Measurements from ENCODE around the gene OR4D1.
"Not testable (repeated sequence)": the region's sequence is repeated elsewhere in the genome, so short reads cannot be mapped to it uniquely, and the experiment has no call there.

Gene OR4D1

GRCh38 chr17:58147930-58148434, at the start of gene OR4D1:
TSS of gene OR4D1 (plus strand) at chr17:58148384. CDS start at chr17:58155154, 6,770 bp downstream.
- DNase-seq (ENCODE audit: low read depth, low spot score), result no peak

DNA sequence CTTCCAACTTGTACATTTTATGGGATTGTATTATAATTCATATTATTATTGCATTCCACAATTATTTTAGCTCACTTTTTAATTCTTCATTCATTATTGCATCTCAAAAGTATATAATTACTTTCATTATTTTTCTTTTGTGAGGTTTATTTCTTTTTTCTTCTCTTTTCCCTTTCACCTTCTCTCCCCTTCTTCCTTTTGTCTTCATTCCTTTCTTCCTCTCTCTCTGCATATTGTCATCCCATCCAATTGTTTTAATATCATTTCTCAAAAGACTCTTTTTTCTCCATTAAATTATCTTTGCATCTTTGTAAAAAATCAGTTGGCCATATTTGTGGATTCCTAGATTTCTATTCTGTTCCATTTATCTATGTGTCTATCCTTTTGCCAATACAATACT, 47.7 kb upstream of the OR4D1 start:
- no peak for DNase-seq (ENCODE audit: low read depth, low spot score)

GRCh38 chr17:58101898-58102297, 46.3 kb upstream of the OR4D1 start:
- not testable (repeated sequence) for DNase-seq (ENCODE audit: low read depth, low spot score)

GRCh38 chr17:58105093-58105492, 43.1 kb upstream of the OR4D1 start:
- no peak for DNase-seq (ENCODE audit: low read depth, low spot score)

GRCh38 chr17:58107306-58107705, 40.9 kb upstream of the OR4D1 start:
- DNase-seq (ENCODE audit: low read depth, low spot score), result no peak

DNA sequence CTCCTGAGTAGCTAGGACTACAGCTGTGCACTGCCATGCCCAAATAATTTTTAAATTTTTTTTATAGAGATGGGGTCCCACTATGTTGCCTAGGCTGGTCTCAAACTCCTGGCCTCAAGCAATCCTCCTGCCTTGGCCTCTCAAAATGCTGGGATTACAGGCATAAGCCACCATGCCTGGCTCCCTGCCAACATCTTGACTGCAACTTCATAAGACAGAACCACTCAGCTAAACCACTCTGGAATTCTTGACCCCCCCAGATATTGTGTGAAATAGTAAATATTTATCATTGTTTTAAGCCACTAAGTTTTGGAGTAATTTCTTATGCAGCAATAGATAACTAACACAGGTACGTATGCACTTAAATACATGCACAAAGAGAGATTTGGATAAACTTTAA, 39.0 kb upstream of the OR4D1 start:
- no peak for DNase-seq (ENCODE audit: low read depth, low spot score)

GRCh38 chr17:58110012-58110411, 38.2 kb upstream of the OR4D1 start:
- DNase-seq (ENCODE audit: low read depth, low spot score), result no peak

- no peak for DNase-seq (ENCODE audit: low read depth, low spot score)
These were observed 36.5 kb upstream of the OR4D1 start for GRCh38 chr17:58111676-58112075.

- peak; percentile 71 for DNase-seq (ENCODE audit: low read depth, low spot score)
These were observed 35.1 kb upstream of the OR4D1 start for GRCh38 chr17:58112970-58113631.

GRCh38 chr17:58113947-58114346, 34.2 kb upstream of the OR4D1 start:
- no peak for DNase-seq (ENCODE audit: low read depth, low spot score)

DNA sequence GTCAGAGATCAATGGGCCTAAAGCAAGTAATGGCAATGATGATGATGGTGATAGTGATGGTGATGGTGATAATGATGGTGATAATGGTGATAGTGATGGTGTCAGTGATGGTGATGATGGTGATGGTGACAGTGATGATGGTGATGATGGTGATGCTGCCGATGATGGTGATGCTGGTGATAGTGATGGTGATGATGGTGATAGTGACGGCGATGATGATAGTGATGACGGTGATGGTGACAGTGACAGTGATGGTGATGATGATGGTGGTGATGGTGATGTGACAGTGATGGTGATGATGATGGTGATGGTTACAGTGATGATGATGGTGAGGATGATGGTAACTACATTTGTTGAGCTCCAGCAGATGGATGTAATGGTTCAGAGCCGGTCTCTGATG, 30.8 kb upstream of the OR4D1 start:
- DNase-seq (ENCODE audit: low read depth, low spot score), result no peak

DNA sequence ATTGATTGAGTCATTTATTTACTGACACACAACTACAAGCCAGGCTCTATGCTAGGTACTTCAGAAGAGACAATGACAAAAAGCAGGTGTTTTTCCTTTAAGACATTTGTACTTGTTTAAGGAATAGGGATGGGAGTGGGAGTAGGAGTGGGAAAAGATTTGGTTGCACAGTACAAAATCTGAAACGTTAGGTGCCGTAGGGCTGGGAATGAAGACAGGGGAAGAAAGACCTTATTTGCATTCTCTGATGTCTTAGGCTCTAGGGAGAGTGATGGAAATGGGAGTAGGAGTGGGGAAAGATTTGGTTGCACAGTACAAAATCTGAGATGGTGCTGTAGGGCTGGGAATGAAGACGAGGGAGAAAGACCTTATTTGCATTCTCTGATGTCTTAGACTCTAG, 28.7 kb upstream of the OR4D1 start:
- no peak for DNase-seq (ENCODE audit: low read depth, low spot score)

GRCh38 chr17:58120195-58120822, 27.9 kb upstream of the OR4D1 start:
- DNase-seq (ENCODE audit: low read depth, low spot score), result no peak

DNA sequence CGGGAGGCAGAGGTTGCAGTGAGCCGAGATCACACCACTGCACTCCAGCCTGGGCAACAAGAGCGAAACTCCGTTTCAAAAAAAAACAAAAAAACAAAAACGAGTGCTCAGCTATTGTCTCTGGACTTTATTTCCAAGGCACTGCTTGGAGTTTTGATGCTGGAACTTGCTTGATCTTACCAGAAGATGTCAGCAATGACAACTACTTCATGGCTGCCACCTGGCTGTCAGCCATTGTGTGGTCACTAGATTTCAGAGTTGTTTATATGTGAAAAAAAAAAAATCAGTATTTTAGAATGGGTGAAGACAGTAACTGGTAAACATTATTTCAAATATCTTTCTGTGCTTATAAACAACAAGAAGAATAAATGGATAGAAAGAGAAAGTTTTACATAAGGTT, 26.3 kb upstream of the OR4D1 start:
- DNase-seq (ENCODE audit: low read depth, low spot score), result no peak

DNA sequence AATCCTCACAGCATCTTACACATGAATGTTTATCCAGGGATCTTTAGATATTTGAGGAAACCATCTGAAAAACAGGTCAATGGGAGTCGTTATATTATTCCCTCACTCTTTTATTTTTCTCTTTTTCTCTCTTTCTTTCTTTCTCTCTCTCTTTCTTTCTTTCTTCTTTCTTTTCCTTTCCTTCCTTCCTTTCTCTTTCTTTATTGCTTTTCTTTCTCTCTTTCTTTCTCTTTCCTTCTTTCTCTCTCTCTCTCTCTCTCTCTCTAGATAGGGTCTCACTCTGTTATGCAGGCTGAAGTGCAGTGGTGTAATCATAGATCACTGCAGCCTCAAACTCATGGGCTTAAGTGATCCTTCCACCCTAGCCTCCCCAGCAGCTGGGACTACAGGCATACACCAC, 20.3 kb upstream of the OR4D1 start:
- DNase-seq (ENCODE audit: low read depth, low spot score), result no peak

DNA sequence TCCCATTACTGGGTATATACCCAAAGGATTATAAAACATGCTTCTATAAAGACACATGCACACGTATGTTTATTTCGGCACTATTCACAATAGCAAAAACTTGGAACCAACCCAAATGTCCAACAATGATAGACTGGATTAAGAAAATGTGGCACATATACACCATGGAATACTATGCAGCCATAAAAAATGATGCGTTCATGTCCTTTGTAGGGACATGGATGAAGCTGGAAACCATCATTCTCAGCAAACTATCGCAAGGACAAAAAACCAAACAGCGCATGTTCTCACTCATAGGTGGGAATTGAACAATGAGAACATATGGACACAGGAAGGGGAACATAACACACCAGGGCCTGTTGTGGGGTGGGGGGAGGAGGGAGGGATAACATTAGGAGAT, 15.5 kb upstream of the OR4D1 start:
- DNase-seq (ENCODE audit: low read depth, low spot score), result not testable (repeated sequence)

GRCh38 chr17:58136669-58137279, 11.4 kb upstream of the OR4D1 start:
- DNase-seq (ENCODE audit: low read depth, low spot score), result no peak

- no peak for DNase-seq (ENCODE audit: low read depth, low spot score)
These were observed 6.7 kb upstream of the OR4D1 start for GRCh38 chr17:58141505-58141904.

DNA sequence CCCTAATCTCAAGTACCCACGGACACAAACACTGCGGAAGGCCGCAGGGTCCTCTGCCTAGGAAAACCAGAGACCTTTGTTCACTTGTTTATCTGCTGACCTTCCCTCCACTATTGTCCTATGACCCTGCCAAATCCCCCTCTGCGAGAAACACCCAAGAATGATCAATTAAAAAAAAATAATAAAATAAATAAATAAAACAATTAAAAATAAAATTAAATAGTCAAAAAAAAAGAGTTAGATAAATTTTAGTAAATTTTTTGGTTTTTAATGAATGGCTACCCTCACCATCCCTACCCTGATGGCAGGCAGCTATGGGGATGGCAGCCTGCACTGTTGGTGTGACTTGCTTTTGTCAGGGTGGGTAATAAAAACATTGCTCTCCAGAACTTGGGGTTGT, 4.8 kb upstream of the OR4D1 start:
- DNase-seq (ENCODE audit: low read depth, low spot score), result not testable (repeated sequence)

GRCh38 chr17:58144801-58145200, 3.4 kb upstream of the OR4D1 start:
- no peak for DNase-seq (ENCODE audit: low read depth, low spot score)

GRCh38 chr17:58148609-58149008, 425 bp downstream of the OR4D1 start:
- no peak for DNase-seq (ENCODE audit: low read depth, low spot score)

GRCh38 chr17:58150394-58150793, 2.2 kb downstream of the OR4D1 start:
- no peak for DNase-seq (ENCODE audit: low read depth, low spot score)

GRCh38 chr17:58153046-58153445, 4.9 kb downstream of the OR4D1 start:
- peak; percentile 10 for DNase-seq (ENCODE audit: low read depth, low spot score)
